WI38 (cell line): Measurements from ENCODE around the gene DNAJC17.

Experiments
- H3K4me3 ChIP-seq: 2 replicates; pipeline ENCODE4 v1.5.1; 2011; ENCODE audit warnings: low read depth, mild to moderate bottlenecking, control low read depth, low read length
- CTCF ChIP-seq: IDR thresholded peaks from 2 replicates; pipeline ENCODE4 v1.5.1; 2012; ENCODE audit warnings: low read depth, mild to moderate bottlenecking, control low read depth, low read length

DNAJC17 gene

DNA sequence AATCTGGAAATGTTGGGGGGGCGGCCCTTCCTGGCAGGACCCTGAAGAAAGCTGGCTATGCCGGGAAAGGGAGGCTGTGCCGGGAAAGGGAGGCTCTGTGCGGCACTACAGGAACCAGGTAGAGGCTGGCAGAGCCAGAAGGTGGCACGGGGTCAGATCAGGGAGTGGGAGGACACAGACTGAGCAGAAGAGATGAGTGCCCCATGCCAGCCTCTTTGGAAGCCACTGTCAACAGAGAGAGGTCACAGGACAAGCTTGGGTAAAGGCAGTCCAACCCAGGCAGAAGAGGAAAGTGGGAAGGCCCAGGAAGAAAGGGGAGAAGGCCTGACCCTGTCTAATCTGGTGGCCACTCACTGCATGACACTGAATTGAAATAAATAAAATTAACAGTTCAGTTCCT is 36.0 kb downstream of the DNAJC17 start:
- no peak overlapping the region for H3K4me3 ChIP-seq
- no peak for TF ChIP-seq CTCF

DNA sequence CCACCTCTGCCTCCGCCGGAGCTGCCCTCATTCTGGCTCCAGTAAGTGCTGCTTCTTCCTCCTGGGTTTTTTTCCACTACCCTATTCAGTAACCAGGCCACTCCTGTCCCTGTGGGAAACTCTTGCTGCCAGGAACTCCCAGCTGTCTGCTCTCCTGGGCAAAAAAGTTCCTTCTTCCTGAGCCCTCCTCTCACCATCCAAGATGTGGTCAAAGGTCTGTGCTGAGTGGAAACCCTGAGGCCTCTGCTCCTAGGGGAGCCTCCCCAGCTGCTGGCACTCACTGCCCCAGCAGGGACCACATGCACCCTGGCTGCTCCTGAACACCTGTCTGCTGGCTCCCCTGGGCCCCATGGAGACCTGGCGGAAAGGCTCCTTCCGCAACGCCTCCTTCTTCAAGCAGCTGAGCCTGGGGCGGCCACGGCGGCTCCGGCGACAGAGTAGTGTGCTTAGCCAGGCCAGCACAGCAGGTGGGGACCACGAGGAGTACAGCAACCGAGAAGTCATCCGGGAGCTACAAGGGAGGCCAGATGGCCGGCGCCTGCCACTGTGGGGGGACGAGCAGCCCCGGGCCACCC is 37.0 kb downstream of the DNAJC17 start:
- H3K4me3 ChIP-seq = no peak overlapping the region
- TF ChIP-seq CTCF = no peak

GRCh38 chr15:40769274-40770146 is 37.8 kb downstream of the DNAJC17 start, which contains the start of gene C15orf62:
Gene C15orf62 (plus strand): TSS chr15:40769980. CDS start chr15:40770496, 516 bp downstream.
- no peak within 1 kb of the TSS for H3K4me3 ChIP-seq
- TF ChIP-seq CTCF = no peak

DNA sequence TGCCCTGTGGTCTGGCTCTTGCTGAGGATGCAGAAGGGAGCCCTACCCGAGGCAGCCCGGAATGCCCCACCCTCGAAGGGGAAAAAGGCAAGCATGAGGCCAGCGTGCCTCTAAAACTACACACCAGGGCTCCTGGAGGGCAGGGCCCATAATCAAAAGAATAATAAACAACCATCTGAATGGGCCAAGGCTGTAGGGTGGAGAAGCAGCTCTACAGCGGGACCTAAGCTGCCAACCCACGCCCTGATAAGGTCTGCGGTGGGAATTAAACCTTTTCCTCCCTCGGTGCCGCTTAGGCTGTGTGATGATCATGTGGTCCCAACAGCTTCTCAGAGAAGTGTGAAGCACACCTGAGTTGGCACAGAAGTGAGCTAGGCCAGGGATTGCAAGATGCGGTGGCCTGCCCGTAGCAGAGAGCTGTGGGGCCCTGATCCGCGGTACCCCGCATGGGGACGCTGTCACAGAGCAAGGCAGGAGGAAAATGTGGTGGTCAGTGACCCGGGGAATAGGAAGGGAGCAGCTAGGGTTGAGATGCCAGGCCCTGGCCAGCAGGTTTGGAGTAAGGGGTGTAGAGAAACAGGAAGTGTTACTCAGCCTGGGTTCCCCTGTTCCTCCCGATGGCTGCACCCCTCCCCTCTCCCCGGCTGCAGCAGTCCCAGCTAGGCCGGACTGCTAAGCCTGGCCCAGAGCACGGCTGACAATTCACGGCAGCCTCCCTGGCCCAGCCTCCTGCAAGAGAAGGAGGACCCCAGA is 38.6 kb downstream of the DNAJC17 start:
- TF ChIP-seq CTCF = no peak
- no peak overlapping the region for H3K4me3 ChIP-seq

DNA sequence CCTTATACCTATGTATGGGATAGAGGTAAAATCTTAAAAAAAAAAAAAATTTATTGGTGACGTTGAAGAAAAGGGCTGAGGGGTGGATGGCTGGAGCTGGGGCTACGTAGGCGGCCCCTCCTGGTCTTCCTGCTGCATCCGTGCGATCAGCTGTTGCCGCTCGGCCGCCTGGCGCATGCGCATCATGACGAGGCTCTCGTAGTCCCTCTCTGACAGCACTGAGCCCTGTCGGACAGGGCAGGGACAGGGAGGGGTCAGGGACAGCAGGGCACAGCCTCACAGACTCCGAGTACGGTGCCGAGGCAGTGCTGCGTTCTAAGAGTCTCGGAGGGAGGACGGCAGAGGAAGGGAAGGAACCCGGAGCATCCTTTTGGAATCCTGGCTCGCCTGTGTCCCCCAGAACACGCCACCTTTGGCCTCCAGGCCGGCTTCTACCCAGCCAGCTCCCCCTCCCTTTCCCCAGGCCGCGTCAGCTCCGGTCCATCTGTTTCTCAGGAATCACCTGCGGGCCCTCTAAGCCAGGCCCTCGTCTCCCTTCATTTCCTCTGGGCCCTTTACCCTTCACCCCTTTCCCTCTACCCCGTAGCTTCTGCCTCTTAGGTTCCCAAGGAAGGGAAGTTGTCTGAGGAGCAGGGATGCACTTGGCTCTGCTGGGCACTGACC is 39.3 kb downstream of the DNAJC17 start:
- H3K4me3 ChIP-seq = no peak overlapping the region

More for the DNA sequence above, 39.3 kb downstream of the DNAJC17 start:
- no peak for TF ChIP-seq CTCF
